GM06990 (cell line): ENCODE results near the gene WFDC9.
A peak's percentile ranks its signal among the peaks of the same experiment; 100 is the strongest.

Experiments
- DNase-seq: peaks from one replicate; pipeline ENCODE4 v3.0.0-alpha.2; 2011; ENCODE audit not compliant: insufficient read length; ENCODE audit errors: extremely low read depth
- H3K27me3 ChIP-seq: replicated peaks from 2 replicates; pipeline ENCODE4 v1.6.0; 2011; ENCODE audit warnings: low read length; ENCODE audit not compliant: control insufficient read depth, insufficient read depth
- H3K36me3 ChIP-seq: 2 replicates; pipeline ENCODE4 v1.5.1; 2011; ENCODE audit warnings: low read length; ENCODE audit not compliant: control insufficient read depth, insufficient read depth
- H3K4me3 ChIP-seq: replicated peaks from 2 replicates; pipeline ENCODE4 v1.5.1; 2011; ENCODE audit warnings: low read depth, mild to moderate bottlenecking, control low read depth, low read length
- CTCF ChIP-seq: IDR thresholded peaks from 2 replicates; pipeline ENCODE4 v1.5.1; 2011; ENCODE audit warnings: low read length, control low read depth, mild to moderate bottlenecking, inconsistent platforms; ENCODE audit not compliant: insufficient read depth, poor library complexity, severe bottlenecking

The WFDC9 gene

GRCh38 chr20:45611054-45611453 lies 20.0 kb downstream of the WFDC9 start:
- DNase-seq, result no peak
- Histone ChIP-seq H3K36me3 (no peaks in the 10 kb centered on the region), H3K4me3 (no peak overlapping the region), H3K27me3 (no peaks in the 10 kb centered on the region; the same call in 1 of the 2 replicates)
- no peak for TF ChIP-seq CTCF

GRCh38 chr20:45607810-45608209 lies 23.3 kb downstream of the WFDC9 start:
- no peak for DNase-seq
- Histone ChIP-seq H3K27me3 (no peaks in the 10 kb centered on the region; the same call in 1 of the 2 replicates), H3K4me3 (no peak overlapping the region), H3K36me3 (no peaks in the 10 kb centered on the region)
- TF ChIP-seq CTCF, result no peak

GRCh38 chr20:45595235-45595634 lies 35.8 kb downstream of the WFDC9 start:
- no peak overlapping the region for H3K4me3 ChIP-seq
- no peak for DNase-seq
- H3K27me3 ChIP-seq, result no peaks in the 10 kb centered on the region
- no peaks in the 10 kb centered on the region for H3K36me3 ChIP-seq
- no peak for TF ChIP-seq CTCF

GRCh38 chr20:45593498-45593897 lies 37.6 kb downstream of the WFDC9 start:
- no peaks in the 10 kb centered on the region for H3K36me3 ChIP-seq
- no peak overlapping the region for H3K4me3 ChIP-seq
- no peaks in the 10 kb centered on the region; the same call in 1 of the 2 replicates for H3K27me3 ChIP-seq
- DNase-seq, result no peak
- no peak for TF ChIP-seq CTCF

GRCh38 chr20:45592574-45593189 lies 38.4 kb downstream of the WFDC9 start:
- Histone ChIP-seq H3K27me3 (no peaks in the 10 kb centered on the region; the same call in 1 of the 2 replicates), H3K4me3 (no peak overlapping the region), H3K36me3 (no peaks in the 10 kb centered on the region)
- DNase-seq, result no peak
- peak; percentile 85 for TF ChIP-seq CTCF

GRCh38 chr20:45589725-45590124 lies 41.4 kb downstream of the WFDC9 start:
- Histone ChIP-seq H3K36me3 (no peaks in the 10 kb centered on the region), H3K27me3 (no peaks in the 10 kb centered on the region; the same call in 1 of the 2 replicates), H3K4me3 (no peak overlapping the region)
- no peak for DNase-seq
- no peak for TF ChIP-seq CTCF
